ENCODE data around the gene MYH13.

DNA sequence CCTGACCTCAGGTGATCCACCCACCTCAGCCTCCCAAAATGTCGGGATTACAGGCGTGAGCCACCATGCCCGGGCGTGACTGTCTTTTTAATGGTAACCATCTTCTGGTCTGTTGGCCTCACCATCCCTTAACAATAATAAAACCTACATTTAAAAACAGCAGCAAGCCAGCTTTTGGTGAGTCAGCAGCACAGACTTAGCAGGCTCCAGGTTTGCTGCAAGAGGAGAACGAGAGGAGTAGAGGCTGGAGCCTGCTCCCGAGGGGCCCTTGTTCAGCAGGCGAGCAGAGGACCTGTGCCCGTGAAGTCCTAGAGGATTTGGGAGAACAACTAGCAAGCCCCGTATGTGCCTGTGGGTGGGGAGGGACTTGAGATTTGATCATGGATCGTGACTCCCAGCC, 35.7 kb downstream of the MYH13 start:
- no peak for TF ChIP-seq CTCF (IDR thresholded peaks at IDR 0.05)
- TF ChIP-seq POLR2A (IDR thresholded peaks at IDR 0.05) = no peak
- TF ChIP-seq EP300 (IDR thresholded peaks at IDR 0.05) = no peak
- no peak for TF ChIP-seq POLR2AphosphoS5 (IDR thresholded peaks at IDR 0.05)

Data from suprapubic skin (tissue), 4 donors.